ENCODE measurements around the gene SH3D19.
A peak's percentile ranks its signal among the peaks of the same experiment; 100 is the strongest.

DNA sequence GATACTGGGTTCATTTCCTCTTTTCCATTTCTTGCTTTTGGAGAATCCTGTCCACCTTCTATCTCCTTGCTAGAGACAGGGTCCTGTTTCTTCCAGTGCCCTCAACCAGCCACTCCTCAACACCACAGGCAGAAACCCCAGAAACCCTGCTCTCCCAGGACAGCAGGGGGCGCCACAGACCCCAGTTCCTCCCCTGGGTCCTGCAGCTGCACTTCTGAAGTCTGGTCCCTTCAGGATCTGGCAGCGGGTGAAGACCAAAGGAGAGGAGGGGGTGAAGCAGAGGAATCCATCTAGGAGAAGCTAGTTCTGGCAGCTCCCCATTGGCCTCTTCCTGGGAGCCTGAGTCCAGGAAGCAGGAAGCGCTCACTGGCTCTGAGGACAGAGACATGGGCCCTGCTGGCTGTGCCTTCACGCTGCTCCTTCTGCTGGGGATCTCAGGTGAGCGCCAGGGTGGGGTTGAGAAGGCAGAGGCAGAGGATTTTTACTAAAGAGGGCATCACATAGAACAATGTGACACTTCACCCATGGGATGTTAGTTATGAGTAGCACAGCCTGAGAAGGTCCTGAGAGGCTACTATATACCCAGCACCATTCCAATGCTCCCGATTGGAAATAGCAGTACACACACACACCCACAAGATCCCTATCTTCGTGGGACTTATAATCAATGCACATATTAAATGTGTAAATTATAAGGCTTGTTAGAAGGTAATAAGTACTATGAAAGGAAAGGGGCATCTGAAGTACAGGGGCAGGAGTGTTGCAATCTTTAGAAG, 48.4 kb downstream of the SH3D19 start, which contains the start of gene PRSS48:
- TF ChIP-seq, protein P1, sequence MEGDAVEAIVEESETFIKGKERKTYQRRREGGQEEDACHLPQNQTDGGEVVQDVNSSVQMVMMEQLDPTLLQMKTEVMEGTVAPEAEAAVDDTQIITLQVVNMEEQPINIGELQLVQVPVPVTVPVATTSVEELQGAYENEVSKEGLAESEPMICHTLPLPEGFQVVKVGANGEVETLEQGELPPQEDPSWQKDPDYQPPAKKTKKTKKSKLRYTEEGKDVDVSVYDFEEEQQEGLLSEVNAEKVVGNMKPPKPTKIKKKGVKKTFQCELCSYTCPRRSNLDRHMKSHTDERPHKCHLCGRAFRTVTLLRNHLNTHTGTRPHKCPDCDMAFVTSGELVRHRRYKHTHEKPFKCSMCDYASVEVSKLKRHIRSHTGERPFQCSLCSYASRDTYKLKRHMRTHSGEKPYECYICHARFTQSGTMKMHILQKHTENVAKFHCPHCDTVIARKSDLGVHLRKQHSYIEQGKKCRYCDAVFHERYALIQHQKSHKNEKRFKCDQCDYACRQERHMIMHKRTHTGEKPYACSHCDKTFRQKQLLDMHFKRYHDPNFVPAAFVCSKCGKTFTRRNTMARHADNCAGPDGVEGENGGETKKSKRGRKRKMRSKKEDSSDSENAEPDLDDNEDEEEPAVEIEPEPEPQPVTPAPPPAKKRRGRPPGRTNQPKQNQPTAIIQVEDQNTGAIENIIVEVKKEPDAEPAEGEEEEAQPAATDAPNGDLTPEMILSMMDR (conservative IDR thresholded peaks at IDR 0.05; ENCODE audit: low read length): peak; percentile 97
- no peak for TF ChIP-seq EZH2phosphoT487 (IDR thresholded peaks at IDR 0.05; ENCODE audit: borderline replicate concordance)

Data from Loucy (cell line).